GM23248 (cell line): ENCODE results near the gene NOL12. TPM values are rescaled to one million over a fixed set of nuclear protein-coding genes. Genes with fewer than 3 reads are reported as not detected.

ENCODE experiments used
- DNase-seq: peaks from one replicate; pipeline ENCODE4 v3.0.0-alpha.2; 2015
- H2AFZ ChIP-seq: fragments of 200-600 bp; sonication (generic); 2 replicates; pipeline ENCODE4 v1.6.1; 2016; ENCODE audit warnings: antibody characterized with exemption
- H3F3A ChIP-seq: fragments of 200-600 bp; sonication (generic); 2 replicates; pipeline ENCODE4 v1.6.1; 2016; ENCODE audit warnings: mild to moderate bottlenecking, antibody characterized with exemption, mixed run types; ENCODE audit not compliant: insufficient read depth
- H3K27ac ChIP-seq: fragments of 200-600 bp; sonication (generic); 2 replicates; pipeline ENCODE4 v1.5.1; 2016; ENCODE audit warnings: mild to moderate bottlenecking
- H3K27me3 ChIP-seq: fragments of 200-600 bp; sonication (generic); replicated peaks from 2 replicates; pipeline ENCODE4 v1.6.1; 2016; ENCODE audit warnings: mild to moderate bottlenecking; ENCODE audit not compliant: insufficient read depth
- H3K36me3 ChIP-seq: fragments of 200-600 bp; sonication (generic); 2 replicates; pipeline ENCODE4 v1.6.1; 2016; ENCODE audit warnings: low read depth, mild to moderate bottlenecking
- H3K4me1 ChIP-seq: fragments of 200-600 bp; sonication (generic); 2 replicates; pipeline ENCODE4 v1.6.1; 2016; ENCODE audit warnings: mild to moderate bottlenecking; ENCODE audit not compliant: insufficient read depth
- H3K4me2 ChIP-seq: fragments of 200-600 bp; sonication (generic); one replicate; pipeline ENCODE4 v1.6.1; 2016; ENCODE audit warnings: mild to moderate bottlenecking; ENCODE audit not compliant: unreplicated experiment
- H3K4me3 ChIP-seq: fragments of 200-600 bp; sonication (generic); 2 replicates; pipeline ENCODE4 v1.5.1; 2016; ENCODE audit warnings: mild to moderate bottlenecking
- H3K79me2 ChIP-seq: fragments of 200-600 bp; sonication (generic); 2 replicates; pipeline ENCODE4 v1.6.1; 2016; ENCODE audit warnings: mild to moderate bottlenecking; ENCODE audit not compliant: insufficient read depth
- H3K9ac ChIP-seq: fragments of 200-600 bp; sonication (generic); 2 replicates; pipeline ENCODE4 v1.6.1; 2016; ENCODE audit warnings: mild to moderate bottlenecking
- H3K9me2 ChIP-seq: fragments of 200-600 bp; sonication (generic); 2 replicates; pipeline ENCODE4 v1.6.1; 2016; ENCODE audit warnings: mixed run types, mild to moderate bottlenecking, moderate library complexity; ENCODE audit not compliant: insufficient read depth
- H3K9me3 ChIP-seq: fragments of 200-600 bp; sonication (generic); one replicate; pipeline ENCODE4 v1.6.1; 2017; ENCODE audit warnings: low read depth
- H4K20me1 ChIP-seq: fragments of 200-600 bp; sonication (generic); 2 replicates; pipeline ENCODE4 v1.6.0; 2016; ENCODE audit not compliant: insufficient read depth
- EZH2 ChIP-seq: fragments of 200-600 bp; sonication (generic); IDR thresholded peaks from 2 replicates; pipeline ENCODE4 v1.6.1; 2018; ENCODE audit warnings: antibody characterized with exemption, mild to moderate bottlenecking; ENCODE audit not compliant: insufficient read depth, poor library complexity, severe bottlenecking
- EZH2phosphoT487 ChIP-seq: fragments of 200-600 bp; sonication (generic); IDR thresholded peaks from 2 replicates; pipeline ENCODE4 v1.6.1; 2018; ENCODE audit warnings: antibody characterized with exemption, moderate library complexity, mild to moderate bottlenecking, low read depth; ENCODE audit not compliant: insufficient read depth
- WGBS, 2 experiments: methylation state at CpG; one replicate each; pipeline ENCODE4 v1.1.6; 2015 to 2017; ENCODE audit warnings: low lambda C conversion rate in 2 of 2, low coverage in 1 of 2; ENCODE audit errors: missing lambda C conversion rate in 2 of 2; 5-methylcytosine and 5-hydroxymethylcytosine counted together
- in situ Hi-C: fragments of 300-500 bp; cut with MboI; formaldehyde crosslinking; loops from 2 replicates; pipeline ENCODE4 v1.15.0; 2020
- polyA plus RNA-seq: library from polyadenylated mRNA; unstranded; fragments of >200 nt; fragmentation: Nextera tagmentation; extraction: Ambion mirVana; gene quantifications from 2 replicates; pipeline ENCODE4 v1.2.1, GENCODE V29; 2016
- small RNA-seq: library from RNA; depleted of rRNA; stranded (forward); fragments of <200 nt; gene quantifications from one replicate; pipeline ENCODE3, GENCODE V24; 2014; ENCODE audit warnings: low read depth, low replicate concordance
- total RNA-seq: library from RNA; depleted of rRNA; stranded (reverse); fragments of >200 nt; shearing (Covaris generic); gene quantifications from 2 replicates; pipeline ENCODE4 v1.2.3, GENCODE V29; 2014; rRNA removed

Gene NOL12
- total and polyA plus RNA-seq, 2 experiments from 2014 or later, result 4.9 to 25.1 TPM

- DNase-seq, result no peak
- Histone ChIP-seq H3K4me2 (no peak overlapping the region), H3F3A (peaks cover 31% of the 10 kb centered on the region), H3K27me3 (no peaks in the 10 kb centered on the region), H3K36me3 (no peaks in the 10 kb centered on the region), H3K4me1 (peaks cover 45% of the 10 kb centered on the region), H3K9ac (no peak overlapping the region), H3K79me2 (no peaks in the 10 kb centered on the region), H2AFZ (no peak overlapping the region), H3K4me3 (no peak overlapping the region), H4K20me1 (no peaks in the 10 kb centered on the region), H3K9me2 (no peaks in the 10 kb centered on the region), H3K9me3 (no peaks in the 10 kb centered on the region), H3K27ac (no peak overlapping the region)
- in situ Hi-C loops, result no loop called here
- WGBS, 2 experiments, result 67 to 71% methylated on average over 17 of the region's 17 CpGs
- TF ChIP-seq EZH2, result no peak
- TF ChIP-seq EZH2phosphoT487, result no peak
Observed at GRCh38 chr22:37739611-37740049, 53.5 kb downstream of the NOL12 start.

DNA sequence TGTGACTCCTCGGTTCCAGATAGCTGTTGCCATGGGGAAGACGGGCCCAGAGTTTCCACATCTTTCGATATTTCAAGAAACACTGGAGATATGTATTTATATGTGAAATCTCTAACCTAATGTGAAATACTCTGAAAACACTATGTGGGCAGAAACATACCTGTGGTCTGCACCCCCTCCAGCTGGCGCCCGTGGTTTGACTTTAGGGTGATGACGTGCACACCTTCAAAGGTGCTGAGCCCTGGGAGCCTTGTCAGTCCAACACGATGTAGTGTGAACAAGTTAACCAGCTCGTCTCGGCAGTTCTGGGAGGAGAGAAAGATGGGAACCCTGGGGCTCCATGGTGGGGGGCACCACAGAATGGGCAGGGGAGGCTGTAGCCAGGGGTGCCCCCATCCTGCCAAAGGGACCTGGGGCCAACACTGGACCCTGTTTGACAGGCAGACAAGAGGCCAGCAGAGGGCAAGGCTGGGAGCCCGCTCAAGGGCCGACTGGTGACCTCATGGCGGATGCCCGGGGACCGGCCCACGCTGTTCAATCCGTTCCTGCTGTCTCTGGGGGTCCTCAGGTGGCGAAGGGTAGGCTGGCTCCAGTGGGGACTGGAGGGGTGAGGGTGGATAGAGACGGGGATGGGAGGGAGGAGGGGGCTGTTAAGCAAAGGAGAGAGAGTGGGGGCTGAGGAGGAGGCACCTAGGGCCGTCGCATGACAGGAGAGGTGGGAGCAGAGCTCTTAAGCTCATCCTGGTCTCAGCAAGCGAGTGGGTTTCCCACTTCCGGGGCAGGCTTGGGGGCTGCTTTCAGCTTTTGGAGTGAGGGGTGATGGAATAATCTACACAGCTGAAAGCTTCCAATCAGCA is 54.5 kb downstream of the NOL12 start:
- no peak for TF ChIP-seq EZH2phosphoT487
- no peak for TF ChIP-seq EZH2
- no peaks in the 10 kb centered on the region for H3K27me3 ChIP-seq
- no peak overlapping the region for H3K9ac ChIP-seq
- no peaks in the 10 kb centered on the region for H4K20me1 ChIP-seq
- H3K36me3 ChIP-seq, result no peaks in the 10 kb centered on the region
- no peaks in the 10 kb centered on the region for H3K9me3 ChIP-seq
- no peak for DNase-seq
- no peak overlapping the region for H2AFZ ChIP-seq
- peaks cover 48% of the 10 kb centered on the region for H3K4me1 ChIP-seq
- no peak overlapping the region for H3K27ac ChIP-seq
- 68 to 70% methylated on average over 21 to 22 of the region's 22 CpGs for WGBS, 2 experiments
- in situ Hi-C loops, result no loop called here
- no peak overlapping the region for H3K4me3 ChIP-seq
- H3K79me2 ChIP-seq, result no peaks in the 10 kb centered on the region
- no peaks in the 10 kb centered on the region for H3K9me2 ChIP-seq
- peaks cover 39% of the 10 kb centered on the region for H3F3A ChIP-seq
- no peak overlapping the region for H3K4me2 ChIP-seq

DNA sequence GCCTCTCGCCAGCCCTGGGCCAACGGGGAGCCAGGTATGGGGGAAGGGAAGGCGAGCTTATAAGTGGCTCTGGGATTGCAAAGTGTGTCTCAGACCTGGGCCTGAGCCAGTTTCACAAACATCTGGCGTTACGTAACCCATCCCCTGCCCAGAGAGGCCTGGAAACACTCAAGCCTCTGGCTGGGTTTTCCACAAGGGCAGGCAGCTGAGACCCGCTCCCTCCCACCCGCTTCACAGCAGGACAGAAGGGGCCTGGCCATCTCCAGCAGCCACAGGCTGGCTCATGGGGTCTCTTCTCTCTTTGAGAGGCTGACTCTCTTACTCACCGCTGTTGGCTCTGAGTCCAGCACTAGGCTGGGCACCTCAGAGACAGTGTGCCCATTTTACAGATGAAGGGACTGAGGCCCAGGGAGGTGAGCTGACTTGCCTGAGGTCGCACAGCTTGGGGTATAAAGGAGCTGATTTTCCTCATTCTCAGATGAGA is 55.2 kb downstream of the NOL12 start:
- H3K27me3 ChIP-seq, result no peaks in the 10 kb centered on the region
- no peak overlapping the region for H2AFZ ChIP-seq
- no peaks in the 10 kb centered on the region for H4K20me1 ChIP-seq
- no peak overlapping the region for H3K4me3 ChIP-seq
- no peaks in the 10 kb centered on the region for H3K36me3 ChIP-seq
- H3K4me2 ChIP-seq, result peak overlapping the region; percentile 12
- DNase-seq, result peak; percentile 96
- in situ Hi-C loops, result no loop called here
- peaks cover 39% of the 10 kb centered on the region for H3F3A ChIP-seq
- H3K9me3 ChIP-seq, result no peaks in the 10 kb centered on the region
- TF ChIP-seq EZH2phosphoT487 (no peak), EZH2 (no peak)
- 10 to 12% methylated on average over 8 to 9 of the region's 9 CpGs for WGBS, 2 experiments
- H3K27ac ChIP-seq, result peak overlapping the region; percentile 44
- H3K9me2 ChIP-seq, result no peaks in the 10 kb centered on the region
- H3K4me1 ChIP-seq, result peaks cover 48% of the 10 kb centered on the region
- H3K79me2 ChIP-seq, result peaks cover 1% of the 10 kb centered on the region
- H3K9ac ChIP-seq, result no peak overlapping the region

DNA sequence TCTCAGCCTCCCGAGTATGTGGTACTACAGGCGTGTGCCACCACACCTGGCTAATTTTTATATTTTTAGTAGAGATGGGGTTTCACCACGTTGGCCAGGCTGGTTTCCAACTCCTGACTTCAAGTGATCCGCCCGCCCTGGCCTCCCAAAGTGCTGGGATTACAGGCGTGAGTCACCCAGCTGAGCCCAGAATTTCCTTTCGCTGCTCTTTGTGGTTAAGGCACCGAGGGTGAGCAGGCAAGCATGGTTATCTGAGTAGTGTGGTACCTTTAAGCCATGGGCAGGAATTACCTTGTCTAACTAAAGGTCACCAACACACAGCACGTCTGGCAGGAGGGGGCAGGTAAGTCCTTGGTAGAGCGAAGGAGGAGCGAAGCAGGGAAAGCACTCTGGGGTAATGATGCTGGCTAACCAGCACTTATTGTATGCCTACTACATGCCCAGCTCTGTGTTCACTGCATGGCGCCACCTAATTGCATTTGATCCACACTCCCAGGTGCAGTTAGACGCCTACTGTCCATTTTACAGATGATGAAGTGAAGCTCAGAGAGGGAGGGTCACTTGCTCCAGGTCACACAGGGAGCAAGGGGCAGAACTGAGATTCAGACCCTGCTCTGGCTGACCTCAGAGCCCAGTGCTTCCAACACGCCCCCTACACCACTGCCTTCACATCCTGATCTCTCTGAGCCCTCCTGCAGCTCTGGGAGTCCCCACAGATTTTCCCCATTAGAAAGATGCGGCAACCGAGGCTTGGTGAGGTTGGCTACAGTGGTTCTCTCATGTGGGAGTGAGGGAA is 56.4 kb downstream of the NOL12 start:
- no peak for TF ChIP-seq EZH2phosphoT487
- no peak for TF ChIP-seq EZH2
- H4K20me1 ChIP-seq, result no peaks in the 10 kb centered on the region
- in situ Hi-C loops, result no loop called here
- no peaks in the 10 kb centered on the region for H3K9me3 ChIP-seq
- H3K9ac ChIP-seq, result no peak overlapping the region
- peaks cover 50% of the 10 kb centered on the region for H3K4me1 ChIP-seq
- peaks cover 39% of the 10 kb centered on the region for H3F3A ChIP-seq
- no peaks in the 10 kb centered on the region for H3K27me3 ChIP-seq
- peak; percentile 94 for DNase-seq
- H3K36me3 ChIP-seq, result no peaks in the 10 kb centered on the region
- no peak overlapping the region for H3K4me3 ChIP-seq
- H3K9me2 ChIP-seq, result no peaks in the 10 kb centered on the region
- peak overlapping the region; percentile 44 for H3K27ac ChIP-seq
- H2AFZ ChIP-seq, result no peak overlapping the region
- WGBS, 2 experiments, result 25 to 29% methylated on average over 16 of the region's 16 CpGs
- peak overlapping the region; percentile 46 for H3K4me2 ChIP-seq
- peaks cover 13% of the 10 kb centered on the region for H3K79me2 ChIP-seq

Small RNAs within 50 kb of the gene (small RNA-seq; reads per million reads assigned to genes)
- not detected for gene RN7SL385P

Other genes starting within 250 kb of the NOL12 start
- not detected in 2 replicates for gene MFNG, start 200.0 kb upstream of the NOL12 start, total RNA-seq
- gene MFNG, start 200.0 kb upstream of the NOL12 start, polyA plus RNA-seq, result 0.32 TPM in 1 of 2 replicates, not detected in the other
- gene CARD10, start 166.9 kb upstream of the NOL12 start, total RNA-seq, result 4.4 and 8.3 TPM in 2 replicates
- 2.7 and 2.8 TPM in 2 replicates for gene CARD10, start 166.9 kb upstream of the NOL12 start, polyA plus RNA-seq
- 59.7 and 83.8 TPM in 2 replicates for gene CDC42EP1, start 125.9 kb upstream of the NOL12 start, total RNA-seq
- 122 and 130 TPM in 2 replicates for gene CDC42EP1, start 125.9 kb upstream of the NOL12 start, polyA plus RNA-seq
- gene LGALS2, start 106.3 kb upstream of the NOL12 start, total RNA-seq, result not detected in 2 replicates
- gene LGALS2, start 106.3 kb upstream of the NOL12 start, polyA plus RNA-seq, result 0.35 and 0.91 TPM in 2 replicates
- gene GGA1, start 77.5 kb upstream of the NOL12 start, total RNA-seq, result 29.7 and 36.9 TPM in 2 replicates
- gene GGA1, start 77.5 kb upstream of the NOL12 start, polyA plus RNA-seq, result 29.7 and 29.9 TPM in 2 replicates
- 2.4 and 9.9 TPM in 2 replicates for gene SH3BP1, start 46.7 kb upstream of the NOL12 start, total RNA-seq
- gene SH3BP1, start 46.7 kb upstream of the NOL12 start, polyA plus RNA-seq, result 0.81 and 0.89 TPM in 2 replicates
- gene PDXP, start 27.6 kb upstream of the NOL12 start, total RNA-seq, result 17.5 and 17.7 TPM in 2 replicates
- 1.9 and 2.1 TPM in 2 replicates for gene PDXP, start 27.6 kb upstream of the NOL12 start, polyA plus RNA-seq
- 5,290 and 7,830 TPM in 2 replicates for gene LGALS1, start 10.7 kb upstream of the NOL12 start, total RNA-seq
- 6,727 and 6,984 TPM in 2 replicates for gene LGALS1, start 10.7 kb upstream of the NOL12 start, polyA plus RNA-seq
- gene TRIOBP, start 10.7 kb downstream of the NOL12 start, total RNA-seq, result 127 and 135 TPM in 2 replicates
- 123 and 130 TPM in 2 replicates for gene TRIOBP, start 10.7 kb downstream of the NOL12 start, polyA plus RNA-seq
- 36.1 and 73.7 TPM in 2 replicates for gene GCAT, start 121.6 kb downstream of the NOL12 start, total RNA-seq
- 31.5 and 35.9 TPM in 2 replicates for gene GCAT, start 121.6 kb downstream of the NOL12 start, polyA plus RNA-seq
- gene GALR3, start 137.0 kb downstream of the NOL12 start, total RNA-seq, result not detected in 2 replicates
- gene GALR3, start 137.0 kb downstream of the NOL12 start, polyA plus RNA-seq, result not detected in 2 replicates
- gene ANKRD54, start 158.0 kb downstream of the NOL12 start, total RNA-seq, result 31.0 and 58.0 TPM in 2 replicates
- gene ANKRD54, start 158.0 kb downstream of the NOL12 start, polyA plus RNA-seq, result 21.6 and 21.8 TPM in 2 replicates
- 323 and 346 TPM in 2 replicates for gene EIF3L, start 163.1 kb downstream of the NOL12 start, total RNA-seq
- gene EIF3L, start 163.1 kb downstream of the NOL12 start, polyA plus RNA-seq, result 201 and 206 TPM in 2 replicates
- gene MICALL1, start 220.0 kb downstream of the NOL12 start, total RNA-seq, result 41.4 and 46.0 TPM in 2 replicates
- 7.5 and 8.0 TPM in 2 replicates for gene MICALL1, start 220.0 kb downstream of the NOL12 start, polyA plus RNA-seq